HCT116 (cell line): ENCODE results near the gene ENDOG. TPM values are rescaled to one million over a fixed set of nuclear protein-coding genes. Genes with fewer than 3 reads are reported as not detected.
"Not testable (repeated sequence)": the region's sequence is repeated elsewhere in the genome, so short reads cannot be mapped to it uniquely, and the experiment has no call there.

ENCODE experiments used
- ATAC-seq: fragments of 200-7000 bp; cut with Tn5 transposase; 2 replicates; pipeline ENCODE4 v1.9.1; 2020; ENCODE audit warnings: mild to moderate bottlenecking, moderate library complexity
- BruUV-seq: library from RNA; stranded (reverse); fragments of 400-500 nt; replicated peaks from 2 replicates; lab custom pipeline; 2021; lab: Mats Ljungman, UMichigan
- CTCF ChIA-PET: fragments of 300-600 bp; sonication (Branson Sonifier 250); formaldehyde crosslinking; loops from one replicate; lab custom pipeline; 2021; ENCODE audit warnings: antibody characterized with exemption; lab: Charles Lee
- POLR2A ChIA-PET: fragments of 300-600, 350-600 bp; sonication (Branson Sonifier 250); formaldehyde crosslinking; loops from one replicate; lab custom pipeline; 2021; ENCODE audit warnings: antibody characterized with exemption; lab: Charles Lee
- RAD21 ChIA-PET, 2 experiments: fragments of 300-600 bp; sonication (Branson Sonifier 250); formaldehyde crosslinking; loops; one replicate each; lab custom pipeline; 2023; ENCODE audit warnings: low total read pairs in 2 of 2; ENCODE audit not compliant: uncharacterized antibody in 2 of 2, unreplicated experiment in 2 of 2, low non-redundant PET in 1 of 2; lab: Charles Lee
- DNase-seq: peaks from one replicate; pipeline ENCODE4 v3.0.0-alpha.2; 2010; ENCODE audit warnings: low read depth, low spot score
- H2AFZ ChIP-seq: fragments of 200-600 bp; shearing (Covaris generic), sonication (generic); 2 replicates; pipeline ENCODE4 v1.6.1; 2017; ENCODE audit warnings: low read depth, mixed run types, mixed read lengths, antibody characterized with exemption, low read length; ENCODE audit not compliant: poor library complexity, severe bottlenecking
- H3K27ac ChIP-seq: 2 replicates; pipeline ENCODE4 v1.5.1; 2012; ENCODE audit warnings: low read depth, low read length
- H3K27me3 ChIP-seq: fragments of 200-600 bp; sonication (generic); 2 replicates; pipeline ENCODE4 v1.6.1; 2016; ENCODE audit warnings: mixed run types, low read length, mixed read lengths; ENCODE audit not compliant: insufficient read depth
- H3K36me3 ChIP-seq, 2 experiments: fragments of 200-500 bp in 1 of 2; fragments of 200-600 bp in 1 of 2; sonication (Bioruptor generic) in 1 of 2; sonication (generic) in 1 of 2; 2 replicates each; pipeline versions ENCODE4 v1.5.1 to v1.6.1; 2014 to 2016; ENCODE audit warnings: low read length in 2 of 2, inconsistent platforms in 1 of 2, mixed read lengths in 1 of 2, mixed run types in 1 of 2; ENCODE audit not compliant: insufficient read depth in 2 of 2, control insufficient read depth in 1 of 2
- H3K4me1 ChIP-seq, 2 experiments: fragments of 200-600 bp in 1 of 2; sonication (generic) in 1 of 2; 2 replicates each; pipeline versions ENCODE4 v1.5.1 to v1.6.1; 2012 to 2017; ENCODE audit warnings: low read length in 2 of 2, inconsistent platforms in 1 of 2, mild to moderate bottlenecking in 1 of 2, mixed read lengths in 1 of 2, mixed run types in 1 of 2, moderate library complexity in 1 of 2; ENCODE audit not compliant: insufficient read depth in 2 of 2, control insufficient read depth in 1 of 2
- H3K4me2 ChIP-seq: fragments of 200-600 bp; sonication (generic); 2 replicates; pipeline ENCODE4 v1.6.1; 2017; ENCODE audit warnings: mixed run types, low read length, mixed read lengths
- H3K4me3 ChIP-seq, 2 experiments: fragments of 200-600 bp in 1 of 2; sonication (generic) in 1 of 2; replicated peaks in 1 of 2; 2 replicates each; pipeline ENCODE4 v1.5.1; 2011 to 2016; ENCODE audit warnings: low read length in 2 of 2, control low read depth in 1 of 2, low read depth in 1 of 2, mild to moderate bottlenecking in 1 of 2, mixed read lengths in 1 of 2, mixed run types in 1 of 2
- H3K79me2 ChIP-seq: fragments of 200-600 bp; sonication (generic); 2 replicates; pipeline ENCODE4 v1.6.1; 2017; ENCODE audit warnings: mild to moderate bottlenecking, mixed run types, low read length, moderate library complexity, mixed read lengths; ENCODE audit not compliant: insufficient read depth
- H3K9ac ChIP-seq: fragments of 200-600 bp; sonication (generic); 2 replicates; pipeline ENCODE4 v1.6.1; 2016; ENCODE audit warnings: low read length, mixed read lengths
- H3K9me2 ChIP-seq: fragments of 200-600 bp; sonication (generic), shearing (Covaris generic); 2 replicates; pipeline ENCODE4 v1.6.1; 2017; ENCODE audit warnings: mixed run types, mild to moderate bottlenecking, moderate library complexity; ENCODE audit not compliant: insufficient read depth
- H3K9me3 ChIP-seq, 2 experiments: fragments of 200-500 bp in 1 of 2; fragments of 200-600 bp in 1 of 2; sonication (Bioruptor generic) in 1 of 2; sonication (generic) in 1 of 2; 2 replicates each; pipeline ENCODE4 v1.6.1; 2014 to 2017; ENCODE audit warnings: low read length in 2 of 2, mixed read lengths in 2 of 2, inconsistent platforms in 1 of 2, low read depth in 1 of 2, mild to moderate bottlenecking in 1 of 2, mixed run types in 1 of 2, moderate library complexity in 1 of 2; ENCODE audit not compliant: control insufficient read depth in 1 of 2, insufficient read depth in 1 of 2
- H4K20me1 ChIP-seq: fragments of 200-600 bp; sonication (generic), shearing (Covaris generic); 2 replicates; pipeline ENCODE4 v1.6.1; 2017; ENCODE audit warnings: mixed run types, mild to moderate bottlenecking, moderate library complexity; ENCODE audit not compliant: insufficient read depth
- TCF7L2 ChIP-seq: IDR thresholded peaks from 2 replicates; pipeline ENCODE4 v1.7.0; 2011; ENCODE audit warnings: borderline replicate concordance, inconsistent platforms; ENCODE audit not compliant: insufficient read depth, insufficient read length; ENCODE audit errors: extremely low read depth
- YY1 ChIP-seq: IDR thresholded peaks from 2 replicates; pipeline ENCODE4 v1.6.1; 2011; ENCODE audit warnings: low read length, low read depth, moderate library complexity, mild to moderate bottlenecking; ENCODE audit not compliant: insufficient replicate concordance; ENCODE audit errors: extremely low read depth
- intact Hi-C: fragments of 100-400 bp; cut with micrococcal nuclease; formaldehyde crosslinking; loops from 2 replicates; pipeline ENCODE4 v1.10.0; 2022
- total RNA-seq: library from RNA; stranded (reverse); gene quantifications from one replicate; pipeline ENCODE4 v1.2.1, GENCODE V29; 2021; ENCODE audit not compliant: unreplicated experiment

Gene ENDOG
- total RNA-seq, 1 experiment from 2014 or later, result 27.2 TPM

DNA sequence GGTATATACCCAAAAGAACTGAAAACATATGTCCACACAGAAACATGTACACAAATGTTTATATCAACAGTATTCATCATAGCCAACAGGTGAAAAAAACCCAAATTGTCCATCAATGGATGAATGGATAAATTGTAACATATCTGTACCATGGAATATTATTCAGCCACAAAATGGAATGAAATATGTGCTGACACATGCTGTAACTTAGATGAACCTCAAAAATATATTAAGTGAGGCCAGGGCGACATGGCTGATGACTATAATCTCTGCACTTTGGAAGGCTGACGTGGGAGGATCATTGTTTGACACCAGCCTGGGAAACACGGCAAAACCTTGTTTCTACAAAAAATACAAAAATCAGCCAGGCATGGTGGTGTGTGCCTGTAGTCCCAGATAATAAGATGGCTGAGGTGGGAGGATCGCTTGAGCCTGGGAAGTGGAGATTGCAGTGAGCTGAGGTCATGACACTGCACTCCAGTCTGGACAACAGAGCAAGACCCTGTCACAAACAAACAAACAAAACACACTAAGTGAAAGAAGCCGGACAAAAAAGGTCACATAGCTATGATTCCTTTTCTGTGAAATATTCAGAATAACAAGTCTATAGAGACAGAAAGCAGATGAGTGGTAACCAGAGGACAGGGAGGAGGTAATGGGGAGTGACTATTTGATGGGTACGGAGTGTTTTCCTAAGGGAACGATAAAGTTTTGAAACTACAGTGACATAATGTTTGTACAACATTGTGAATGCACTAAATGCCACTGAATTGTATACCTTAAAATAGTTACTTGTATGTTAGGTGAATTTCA, 52.0 kb downstream of the ENDOG start:
- H3K4me1 ChIP-seq, result peaks cover 0 to 11% of the 10 kb centered on the region in 2 experiments; a peak in 3 of 4 replicates
- no peak for TF ChIP-seq YY1
- TF ChIP-seq TCF7L2, result no peak
- TF ChIP-seq, all 23 proteins: peak for 0
- no peaks in the 10 kb centered on the region for H4K20me1 ChIP-seq
- no peak for ATAC-seq
- no peak for DNase-seq
- H2AFZ ChIP-seq, result no peak overlapping the region
- no peak overlapping the region for H3K27ac ChIP-seq
- BruUV-seq, result no TSS peak
- no peaks in the 10 kb centered on the region for H3K9me2 ChIP-seq
- CTCF ChIA-PET, result interaction anchor here (0.9 kb wide), 1 partner anchor 9 kb away, joined by 3 read pairs; no protein-coding TSS in a partner anchor
- RAD21 ChIA-PET, result no interaction called here
- H3K79me2 ChIP-seq, result no peaks in the 10 kb centered on the region
- intact Hi-C loops, result no loop called here
- no peak overlapping the region for H3K4me3 ChIP-seq
- H3K9me3 ChIP-seq, result no peaks in the 10 kb centered on the region
- H3K27me3 ChIP-seq, result no peaks in the 10 kb centered on the region
- no peaks in the 10 kb centered on the region for H3K36me3 ChIP-seq
- POLR2A ChIA-PET, result no interaction called here
- H3K9ac ChIP-seq, result no peak overlapping the region
- H3K4me2 ChIP-seq, result no peak overlapping the region

DNA sequence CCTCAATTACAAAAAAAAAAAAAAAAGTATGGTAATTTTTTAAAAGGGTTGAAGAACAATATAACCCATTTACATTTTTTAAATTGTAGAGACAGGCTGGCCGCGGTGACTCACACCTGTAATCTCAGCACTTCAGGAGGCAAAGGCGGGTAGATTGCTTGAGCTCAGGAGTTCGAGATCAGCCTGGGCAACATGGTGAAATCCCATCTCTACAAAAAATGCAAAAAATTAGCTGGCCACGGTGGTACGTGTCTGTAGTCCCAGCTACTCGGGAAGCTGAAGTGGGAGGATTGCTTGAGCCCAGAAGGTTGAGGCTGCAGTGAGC, 52.6 kb downstream of the ENDOG start:
- BruUV-seq, DNase-seq, H3K27me3 ChIP-seq, H4K20me1 ChIP-seq, H3K4me3 ChIP-seq, H3K9me3 ChIP-seq, H3K27ac ChIP-seq, H2AFZ ChIP-seq, intact Hi-C loops, RAD21 ChIA-PET, H3K36me3 ChIP-seq, H3K4me2 ChIP-seq, ATAC-seq, H3K9ac ChIP-seq, POLR2A ChIA-PET, H3K79me2 ChIP-seq, H3K9me2 ChIP-seq: not testable (repeated sequence)
- peaks cover 3 to 15% of the 10 kb centered on the region in 2 experiments; a peak in 3 of 4 replicates for H3K4me1 ChIP-seq
- CTCF ChIA-PET, result interaction anchor here (0.9 kb wide), 1 partner anchor 9 kb away, joined by 3 read pairs; no protein-coding TSS in a partner anchor

Other genes starting within 250 kb of the ENDOG start
- gene DYNC2I2, start 161.7 kb upstream of the ENDOG start, total RNA-seq, result 155 TPM
- gene SET, start 129.3 kb upstream of the ENDOG start, total RNA-seq, result 595 TPM
- 37.9 TPM for gene PKN3, start 116.0 kb upstream of the ENDOG start, total RNA-seq
- gene ZDHHC12, start 94.4 kb upstream of the ENDOG start, total RNA-seq, result 57.6 TPM
- gene ZER1, start 46.6 kb upstream of the ENDOG start, total RNA-seq, result 18.0 TPM
- gene TBC1D13, start 31.2 kb upstream of the ENDOG start, total RNA-seq, result 17.5 TPM
- gene SPOUT1, start 11.3 kb downstream of the ENDOG start, total RNA-seq, result 70.4 TPM
- 10.1 TPM for gene KYAT1, start 63.5 kb downstream of the ENDOG start, total RNA-seq
- 22.0 TPM for gene LRRC8A, start 63.6 kb downstream of the ENDOG start, total RNA-seq
- 0.32 TPM for gene PHYHD1, start 102.5 kb downstream of the ENDOG start, total RNA-seq
- gene DOLK, start 129.1 kb downstream of the ENDOG start, total RNA-seq, result 12.0 TPM
- 115 TPM for gene NUP188, start 129.2 kb downstream of the ENDOG start, total RNA-seq
- 87.9 TPM for gene SH3GLB2, start 209.8 kb downstream of the ENDOG start, total RNA-seq
- gene MIGA2, start 218.1 kb downstream of the ENDOG start, total RNA-seq, result 23.7 TPM